Loucy (cell line): ENCODE data around the gene OSBPL2.

Experiments
- H2AFZ ChIP-seq: fragments of 200-600 bp; sonication (generic); 2 replicates; pipeline ENCODE4 v1.6.0; 2016; ENCODE audit warnings: antibody characterized with exemption, mild to moderate bottlenecking, low read length, moderate library complexity
- H3F3A ChIP-seq: fragments of 200-600 bp; 2 replicates; pipeline ENCODE4 v1.6.0; 2016; ENCODE audit warnings: antibody characterized with exemption, low read depth, mild to moderate bottlenecking
- H3K27me3 ChIP-seq: fragments of 200-600 bp; sonication (generic); 2 replicates; pipeline ENCODE4 v1.6.1; 2014; ENCODE audit warnings: low read length, mild to moderate bottlenecking; ENCODE audit not compliant: insufficient read depth, poor library complexity, severe bottlenecking
- H3K36me3 ChIP-seq: fragments of 200-600 bp; sonication (generic); 2 replicates; pipeline ENCODE4 v1.6.1; 2016; ENCODE audit warnings: low read length; ENCODE audit not compliant: insufficient read depth
- H3K4me1 ChIP-seq: fragments of 200-600 bp; sonication (generic); 2 replicates; pipeline ENCODE4 v1.5.1; 2014; ENCODE audit warnings: low read length, mild to moderate bottlenecking; ENCODE audit not compliant: insufficient read depth, poor library complexity, severe bottlenecking
- H3K4me2 ChIP-seq: fragments of 200-600 bp; sonication (generic); 2 replicates; pipeline ENCODE4 v1.6.0; 2014; ENCODE audit warnings: antibody characterized with exemption, low read length, low read depth, mild to moderate bottlenecking; ENCODE audit not compliant: poor library complexity, severe bottlenecking
- H3K4me3 ChIP-seq: fragments of 200-600 bp; sonication (generic); 2 replicates; pipeline ENCODE4 v1.5.1; 2014; ENCODE audit warnings: low read length, mild to moderate bottlenecking, mixed read lengths; ENCODE audit not compliant: poor library complexity, severe bottlenecking
- H3K79me2 ChIP-seq: fragments of 200-600 bp; sonication (generic); 2 replicates; pipeline ENCODE4 v1.6.1; 2014; ENCODE audit warnings: low read length; ENCODE audit not compliant: insufficient read depth
- H3K9ac ChIP-seq: fragments of 200-600 bp; sonication (generic); 2 replicates; pipeline ENCODE4 v1.6.0; 2014; ENCODE audit warnings: mild to moderate bottlenecking, low read depth, low read length, moderate library complexity; ENCODE audit not compliant: poor library complexity, severe bottlenecking
- H3K9me2 ChIP-seq: fragments of 200-600 bp; sonication (generic); replicated peaks from 2 replicates; pipeline ENCODE4 v1.6.1; 2016; ENCODE audit warnings: low read depth, low read length, mixed read lengths
- H3K9me3 ChIP-seq: fragments of 200-600 bp; sonication (generic); 2 replicates; pipeline ENCODE4 v1.6.1; 2014; ENCODE audit warnings: mild to moderate bottlenecking, antibody characterized with exemption, low read length, low read depth; ENCODE audit not compliant: insufficient read depth
- H4K20me1 ChIP-seq: fragments of 200-600 bp; sonication (generic); 2 replicates; pipeline ENCODE4 v1.6.0; 2014; ENCODE audit warnings: antibody characterized with exemption, low read length, mild to moderate bottlenecking; ENCODE audit not compliant: insufficient read depth, poor library complexity, severe bottlenecking
- EZH2phosphoT487 ChIP-seq: fragments of 200-600 bp; IDR thresholded peaks from 2 replicates; pipeline ENCODE4 v1.6.1; 2018; ENCODE audit warnings: antibody characterized with exemption, mild to moderate bottlenecking, moderate library complexity, borderline replicate concordance
- TF ChIP-seq, protein P1 (sequence below): fragments of 200-600 bp; sonication (generic); conservative IDR thresholded peaks from 2 replicates; pipeline ENCODE4 v1.5.1; 2014; ENCODE audit warnings: mild to moderate bottlenecking, antibody characterized with exemption, low read length

The OSBPL2 gene

DNA sequence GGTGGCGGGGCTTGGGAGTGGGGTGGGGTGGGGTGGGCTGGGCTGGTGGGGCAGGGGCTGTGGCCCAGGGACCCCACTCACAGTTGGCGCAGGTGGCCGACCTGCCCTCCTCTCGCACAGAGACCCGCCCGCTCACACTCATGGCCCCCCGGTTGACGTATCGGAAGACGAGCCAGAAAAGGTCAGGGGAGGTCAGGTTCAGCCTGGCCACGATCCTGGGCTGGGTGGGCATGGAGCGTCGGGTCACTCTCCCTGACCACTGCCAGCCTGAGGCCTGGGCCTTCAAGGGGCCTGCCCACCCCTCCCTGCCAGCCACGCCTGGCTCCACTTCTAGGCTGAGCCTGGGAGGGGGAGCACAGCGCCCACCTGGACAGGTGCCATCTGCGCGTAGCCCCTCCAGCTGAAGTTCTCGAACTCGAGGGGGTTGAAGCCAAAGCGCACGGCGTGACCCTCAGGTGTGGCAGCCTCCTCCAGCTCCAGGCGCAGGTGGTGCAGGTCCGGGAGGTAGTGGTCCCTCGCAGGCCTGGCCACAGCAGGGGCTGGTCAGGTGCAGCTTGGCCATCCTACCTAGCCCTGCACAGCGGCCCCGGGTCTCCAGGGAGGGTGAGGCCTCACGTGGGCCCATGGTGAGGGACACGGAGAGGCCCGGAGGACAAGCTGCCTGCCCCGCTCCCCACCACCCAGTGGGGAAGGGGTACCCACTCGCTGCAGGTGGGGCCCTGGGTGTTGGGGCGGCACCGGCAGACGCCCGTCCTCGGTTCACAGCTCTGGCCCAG lies 95.7 kb downstream of the OSBPL2 start:
- Histone ChIP-seq H3K9me2 (no peaks in the 10 kb centered on the region), H3K4me3 (no peak overlapping the region), H3K4me1 (peaks cover 4% of the 10 kb centered on the region), H3K9me3 (no peaks in the 10 kb centered on the region), H3K27me3 (no peaks in the 10 kb centered on the region), H4K20me1 (no peaks in the 10 kb centered on the region), H3F3A (no peaks in the 10 kb centered on the region), H3K4me2 (no peak overlapping the region), H3K9ac (no peak overlapping the region), H3K79me2 (no peaks in the 10 kb centered on the region), H3K36me3 (no peaks in the 10 kb centered on the region), H2AFZ (no peak overlapping the region)
- TF ChIP-seq, protein P1, sequence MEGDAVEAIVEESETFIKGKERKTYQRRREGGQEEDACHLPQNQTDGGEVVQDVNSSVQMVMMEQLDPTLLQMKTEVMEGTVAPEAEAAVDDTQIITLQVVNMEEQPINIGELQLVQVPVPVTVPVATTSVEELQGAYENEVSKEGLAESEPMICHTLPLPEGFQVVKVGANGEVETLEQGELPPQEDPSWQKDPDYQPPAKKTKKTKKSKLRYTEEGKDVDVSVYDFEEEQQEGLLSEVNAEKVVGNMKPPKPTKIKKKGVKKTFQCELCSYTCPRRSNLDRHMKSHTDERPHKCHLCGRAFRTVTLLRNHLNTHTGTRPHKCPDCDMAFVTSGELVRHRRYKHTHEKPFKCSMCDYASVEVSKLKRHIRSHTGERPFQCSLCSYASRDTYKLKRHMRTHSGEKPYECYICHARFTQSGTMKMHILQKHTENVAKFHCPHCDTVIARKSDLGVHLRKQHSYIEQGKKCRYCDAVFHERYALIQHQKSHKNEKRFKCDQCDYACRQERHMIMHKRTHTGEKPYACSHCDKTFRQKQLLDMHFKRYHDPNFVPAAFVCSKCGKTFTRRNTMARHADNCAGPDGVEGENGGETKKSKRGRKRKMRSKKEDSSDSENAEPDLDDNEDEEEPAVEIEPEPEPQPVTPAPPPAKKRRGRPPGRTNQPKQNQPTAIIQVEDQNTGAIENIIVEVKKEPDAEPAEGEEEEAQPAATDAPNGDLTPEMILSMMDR: no peak
- TF ChIP-seq EZH2phosphoT487: no peak

DNA sequence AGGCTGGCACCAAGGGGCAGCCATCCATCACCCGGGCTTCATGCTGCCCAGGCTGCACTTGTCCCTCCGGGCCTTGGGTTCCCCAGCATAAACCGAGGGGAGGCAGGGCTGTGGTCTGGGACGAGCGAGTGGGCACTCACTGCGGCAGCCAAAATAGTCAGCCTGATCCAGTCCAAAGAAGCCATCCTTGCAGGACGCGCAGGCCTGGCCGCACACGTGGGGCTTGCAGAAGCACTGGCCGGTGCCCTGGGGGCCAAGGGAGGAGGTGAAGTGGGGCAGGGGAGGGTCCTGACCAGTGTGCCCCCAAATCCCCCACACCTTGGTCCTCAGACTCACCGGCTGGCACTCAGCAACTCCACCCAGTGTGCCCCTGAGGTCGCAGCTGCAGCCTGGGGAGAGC lies 96.6 kb downstream of the OSBPL2 start:
- Histone ChIP-seq H3K79me2 (no peaks in the 10 kb centered on the region), H3K4me3 (no peak overlapping the region), H4K20me1 (no peaks in the 10 kb centered on the region), H3K4me2 (no peak overlapping the region), H3K4me1 (peaks cover 4% of the 10 kb centered on the region), H3K36me3 (no peaks in the 10 kb centered on the region), H3K9ac (no peak overlapping the region), H3F3A (no peaks in the 10 kb centered on the region), H3K9me2 (no peaks in the 10 kb centered on the region), H3K9me3 (no peaks in the 10 kb centered on the region), H3K27me3 (no peaks in the 10 kb centered on the region), H2AFZ (no peak overlapping the region)
- no peak for TF ChIP-seq EZH2phosphoT487
- TF ChIP-seq, protein P1: no peak

DNA sequence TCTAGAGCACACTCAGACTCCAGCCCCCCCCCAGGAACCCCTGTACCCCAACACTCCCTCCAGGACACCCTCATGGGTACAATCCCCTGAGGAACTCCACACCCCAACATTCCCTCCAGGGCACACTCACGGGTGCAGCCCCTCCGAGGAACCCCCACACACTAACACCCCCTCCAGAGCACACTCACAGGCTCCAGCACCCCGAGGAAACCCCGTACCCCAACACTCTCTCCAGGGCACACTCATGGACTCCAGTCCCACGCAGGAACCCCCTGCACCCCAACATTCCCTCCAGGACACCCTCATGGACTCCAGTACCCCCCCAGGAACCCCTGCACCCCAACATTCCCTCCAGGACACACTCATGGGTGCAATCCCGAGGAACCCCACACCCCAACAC lies 97.2 kb downstream of the OSBPL2 start:
- H3F3A ChIP-seq: no peaks in the 10 kb centered on the region
- H3K36me3 ChIP-seq: no peaks in the 10 kb centered on the region
- H3K27me3 ChIP-seq: no peaks in the 10 kb centered on the region
- no peaks in the 10 kb centered on the region for H3K79me2 ChIP-seq
- H3K9me2 ChIP-seq: no peaks in the 10 kb centered on the region
- H3K4me2 ChIP-seq: no peak overlapping the region
- no peak overlapping the region for H2AFZ ChIP-seq
- no peaks in the 10 kb centered on the region for H3K9me3 ChIP-seq
- H3K4me1 ChIP-seq: peaks cover 4% of the 10 kb centered on the region
- H3K9ac ChIP-seq: no peak overlapping the region
- no peak for TF ChIP-seq EZH2phosphoT487
- TF ChIP-seq, protein P1: no peak
- no peak overlapping the region for H3K4me3 ChIP-seq
- no peaks in the 10 kb centered on the region for H4K20me1 ChIP-seq
